ENCODE data around the gene SERGEF.

The SERGEF gene

DNA sequence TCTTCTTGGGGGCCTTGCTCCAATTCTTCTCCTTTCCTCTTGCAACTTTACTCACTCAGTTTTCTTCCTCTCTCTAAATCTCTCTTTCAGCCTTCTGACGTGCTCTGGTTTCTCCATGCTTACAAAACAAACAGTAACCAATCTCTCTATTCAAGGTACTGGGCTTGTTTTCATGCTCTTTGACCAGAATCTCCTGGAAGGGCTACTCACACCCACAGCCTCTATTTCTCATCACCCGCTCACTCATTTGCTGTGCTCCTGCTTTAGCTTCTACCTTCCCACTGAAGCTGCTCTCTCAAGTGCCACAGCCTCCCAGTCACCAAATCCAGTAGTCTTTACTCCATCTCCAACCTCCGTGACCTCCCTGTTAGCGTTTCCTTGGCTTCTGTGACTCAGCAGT, 60.4 kb downstream of the SERGEF start:
- no peak for DNase-seq (ENCODE audit: low read depth)

DNA sequence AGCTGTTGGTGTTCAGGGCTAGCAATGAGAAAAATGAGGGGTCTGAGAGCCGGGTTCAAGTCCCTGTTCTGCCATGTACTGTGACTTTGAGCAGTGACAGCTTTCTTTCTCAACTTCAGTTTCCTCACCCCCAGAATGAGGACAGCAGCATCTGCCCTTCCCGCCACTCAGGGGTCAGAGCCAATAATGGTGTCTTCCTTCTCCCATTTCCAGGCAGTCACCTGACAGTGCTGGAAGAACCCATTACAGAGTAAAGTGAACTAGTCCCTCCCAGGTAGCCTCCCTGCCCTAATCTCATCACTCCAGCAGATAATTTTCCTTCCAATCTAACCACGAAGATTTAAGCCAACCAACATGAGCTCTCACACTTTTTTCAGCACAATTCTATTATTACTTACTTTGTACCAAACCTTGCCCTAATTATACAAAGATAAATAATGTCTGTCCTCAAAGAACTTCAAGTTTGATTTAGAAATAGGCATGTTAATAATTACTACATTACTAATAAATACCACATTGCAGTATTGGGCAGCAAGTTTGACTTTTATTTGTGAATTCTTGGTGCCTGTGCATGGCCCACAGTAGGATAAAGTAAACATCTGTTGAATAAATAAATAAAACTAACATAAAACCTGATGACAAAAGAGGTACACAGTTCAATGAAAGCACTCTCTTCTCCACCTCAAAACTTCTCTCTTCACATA, 61.0 kb downstream of the SERGEF start:
- DNase-seq (ENCODE audit: low read depth), result no peak

DNA sequence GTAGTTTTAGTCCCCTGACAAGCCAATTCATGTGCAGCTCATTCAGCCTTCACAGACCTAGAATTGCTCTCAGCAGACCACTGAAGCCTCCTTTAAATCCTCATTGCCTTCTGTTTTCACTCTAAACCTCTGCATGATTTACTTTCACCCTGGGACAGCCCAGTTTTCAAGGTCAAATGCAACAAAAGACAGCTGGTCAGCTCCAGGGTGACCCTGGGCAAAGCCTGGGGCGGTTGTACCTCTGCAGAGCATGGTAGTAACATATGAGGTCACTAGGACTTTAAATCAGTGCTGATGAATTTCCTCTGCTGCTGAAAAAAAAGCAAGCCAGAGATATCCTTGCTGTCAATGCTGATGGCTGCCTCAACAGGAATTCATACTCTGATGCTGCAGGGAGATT, 62.2 kb downstream of the SERGEF start:
- DNase-seq (ENCODE audit: low read depth), result no peak

DNA sequence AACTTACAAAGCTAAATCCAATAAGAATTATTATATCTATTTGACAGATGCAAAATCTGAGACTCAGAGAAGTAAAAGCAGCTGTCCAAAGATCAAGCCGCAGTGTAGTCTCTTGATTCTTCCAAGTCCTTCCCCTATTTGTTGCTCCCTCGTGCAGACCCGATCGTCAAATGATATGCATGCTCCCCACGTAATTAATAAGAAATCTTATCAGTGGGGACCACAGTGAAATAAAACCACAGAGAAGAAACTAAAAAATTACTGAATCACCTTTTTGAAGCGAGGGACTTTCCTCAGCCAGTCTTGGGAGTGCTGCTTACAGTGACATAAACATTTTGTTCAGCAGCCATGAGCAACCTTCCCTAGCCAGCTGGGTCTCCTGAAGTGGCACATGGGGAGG, 64.6 kb downstream of the SERGEF start:
- no peak for DNase-seq (ENCODE audit: low read depth)

DNA sequence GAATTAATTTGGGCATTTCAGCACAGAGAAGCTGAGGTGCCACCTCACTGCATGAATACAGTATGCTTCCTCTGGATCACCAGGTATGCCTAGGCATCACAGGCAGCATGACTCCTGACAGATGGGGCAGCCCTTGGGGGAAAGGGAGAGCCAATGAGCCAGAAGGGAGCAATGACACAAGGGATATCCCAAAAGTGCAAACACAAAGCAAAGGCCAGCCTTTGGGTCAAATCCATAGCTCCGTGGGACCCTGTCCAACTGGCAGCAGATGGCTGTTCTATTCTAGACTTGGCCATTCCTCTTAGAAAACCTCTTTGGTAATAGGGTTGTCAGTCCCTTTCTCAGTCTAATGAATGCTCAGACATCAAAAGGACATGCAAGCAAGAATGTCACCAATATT, 73.3 kb downstream of the SERGEF start:
- no peak for DNase-seq (ENCODE audit: low read depth)

DNA sequence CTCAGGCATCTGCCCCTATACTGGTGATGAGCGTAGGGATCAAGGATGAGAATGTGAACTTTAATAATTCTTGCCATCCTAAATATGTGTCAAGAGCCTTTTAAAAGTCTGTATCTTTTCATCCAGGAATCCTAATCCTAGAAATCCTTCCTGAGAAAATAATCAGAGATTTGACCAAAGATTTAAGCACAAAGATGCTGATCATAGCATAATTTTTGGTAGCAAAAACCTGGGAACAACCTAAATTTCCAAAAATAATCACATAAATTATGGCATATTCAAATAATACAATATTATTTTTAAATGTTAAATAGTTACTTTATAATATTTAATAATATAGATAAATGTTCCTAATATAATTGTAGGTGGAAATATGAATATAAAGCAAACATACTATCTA, 76.1 kb downstream of the SERGEF start:
- DNase-seq (ENCODE audit: low read depth), result no peak

DNA sequence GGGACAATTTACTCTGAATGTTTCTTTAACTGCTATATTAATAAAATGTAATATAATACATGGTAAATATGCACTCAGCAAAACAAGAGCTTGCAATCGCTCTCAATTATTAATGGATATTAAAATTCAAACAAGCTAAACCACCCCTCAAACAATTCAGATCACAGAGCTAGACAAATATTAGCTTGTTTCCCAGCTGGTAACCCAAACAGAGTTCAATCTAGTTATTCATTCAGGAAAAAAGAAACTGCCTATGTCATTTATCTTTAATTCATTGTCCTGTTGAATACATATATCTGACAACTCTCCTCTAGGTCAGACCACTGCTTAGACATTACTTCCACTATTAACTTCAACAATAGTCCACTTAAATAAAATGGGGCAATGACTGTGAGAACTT, 78.7 kb downstream of the SERGEF start:
- DNase-seq (ENCODE audit: low read depth), result no peak

DNA sequence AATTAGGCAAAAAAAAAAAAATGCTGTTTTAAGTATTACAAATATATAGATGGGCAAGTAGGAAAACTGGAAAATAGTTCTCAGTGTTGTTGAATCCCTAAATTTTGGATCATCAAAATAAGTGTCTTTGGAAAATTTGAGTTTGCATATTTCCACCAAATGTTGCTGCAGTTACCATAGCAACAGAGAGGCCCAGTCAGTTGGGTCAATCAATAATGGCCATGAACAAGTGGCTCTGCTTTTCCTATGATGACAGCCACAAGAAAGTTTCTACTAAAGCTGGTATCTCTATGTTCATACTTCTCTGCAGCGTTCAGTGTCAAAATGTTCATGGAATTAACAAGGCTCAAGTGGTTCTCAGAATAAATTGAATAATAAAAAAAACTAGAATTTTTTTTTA, 79.1 kb downstream of the SERGEF start:
- no peak for DNase-seq (ENCODE audit: low read depth)

DNA sequence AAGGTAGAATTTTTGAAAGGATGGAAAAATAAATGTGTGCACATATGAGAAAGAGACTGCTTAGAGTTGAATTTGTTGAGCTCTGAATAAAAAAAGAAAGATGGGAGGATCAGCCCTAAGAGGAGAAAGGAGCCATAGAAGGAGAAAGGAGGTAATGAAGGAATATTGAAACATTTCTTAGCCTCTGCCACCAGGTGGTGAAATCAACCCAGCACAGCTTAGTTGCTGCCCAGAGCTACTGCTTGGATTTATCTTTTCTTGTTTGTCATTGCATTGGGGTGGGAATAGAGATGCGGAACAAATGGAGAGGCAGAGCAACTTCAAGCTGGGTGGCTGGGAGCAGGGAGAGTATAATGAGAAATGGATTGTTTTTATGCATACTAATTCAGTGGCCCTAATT, 80.4 kb downstream of the SERGEF start:
- no peak for DNase-seq (ENCODE audit: low read depth)

DNA sequence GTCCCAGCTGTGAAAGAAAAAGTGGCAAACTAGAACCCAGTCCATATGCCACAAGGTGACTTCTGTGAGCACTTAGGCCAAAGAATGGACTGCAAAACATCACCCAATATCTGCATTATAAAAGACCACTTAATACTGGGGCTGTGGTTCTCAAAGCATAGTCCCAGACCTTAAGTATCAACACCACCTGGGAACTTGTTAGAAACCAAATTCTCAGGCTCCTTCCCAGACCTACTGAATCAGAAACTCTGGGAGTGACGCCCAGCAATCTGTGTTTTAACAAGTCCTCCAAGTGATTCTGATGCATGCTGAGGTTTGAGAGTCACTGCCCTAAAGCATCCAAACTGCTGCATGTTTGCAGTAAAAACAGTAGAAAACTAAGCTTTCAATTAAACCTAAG, 81.3 kb downstream of the SERGEF start:
- DNase-seq (ENCODE audit: low read depth), result no peak

DNA sequence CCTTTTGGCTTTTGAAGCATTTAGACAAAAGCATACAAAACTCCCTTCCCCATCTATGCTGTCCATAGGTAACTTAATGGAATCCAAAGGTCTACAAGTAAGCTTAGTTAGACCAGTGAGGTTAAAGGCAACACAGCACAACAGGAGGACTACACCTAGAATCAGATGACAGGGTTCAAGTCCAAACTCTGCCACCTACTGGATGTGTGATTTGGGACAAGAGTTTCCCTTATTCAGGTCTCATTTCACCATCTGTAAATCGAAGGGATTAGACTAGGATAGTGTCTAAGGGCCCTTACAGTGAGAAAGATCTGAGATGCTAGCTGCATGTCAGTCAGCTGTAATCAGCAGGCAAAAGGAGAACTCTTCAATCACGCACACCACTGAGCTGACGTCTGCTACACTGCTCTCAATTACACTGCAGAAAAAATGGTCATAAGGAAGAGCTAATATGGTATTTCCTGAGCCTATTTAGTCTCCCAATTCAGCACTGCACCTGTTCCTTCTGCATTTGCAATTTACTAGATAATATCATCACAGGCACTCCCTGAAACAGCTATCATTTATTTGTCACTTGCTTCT, 82.2 kb downstream of the SERGEF start:
- no peak for DNase-seq (ENCODE audit: low read depth)

DNA sequence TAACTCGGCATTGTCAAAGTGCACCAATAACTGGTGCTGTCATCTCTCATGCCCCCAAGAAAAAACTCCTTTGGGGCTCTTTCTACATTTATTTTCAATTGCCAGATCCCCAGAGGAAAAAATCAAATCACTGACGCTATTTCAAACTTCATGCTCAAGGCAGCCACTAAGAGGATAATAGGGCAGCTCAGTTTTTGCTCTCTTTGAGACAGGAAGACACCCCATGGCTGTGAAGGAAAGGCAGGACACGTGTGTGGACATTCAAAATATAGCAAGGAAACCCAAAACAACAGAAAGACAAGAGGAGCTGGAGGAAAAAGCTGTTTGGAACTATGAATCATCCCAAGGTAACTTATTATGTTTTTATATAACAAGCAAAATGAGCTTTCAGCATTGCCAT, 83.7 kb downstream of the SERGEF start:
- DNase-seq (ENCODE audit: low read depth), result no peak

DNA sequence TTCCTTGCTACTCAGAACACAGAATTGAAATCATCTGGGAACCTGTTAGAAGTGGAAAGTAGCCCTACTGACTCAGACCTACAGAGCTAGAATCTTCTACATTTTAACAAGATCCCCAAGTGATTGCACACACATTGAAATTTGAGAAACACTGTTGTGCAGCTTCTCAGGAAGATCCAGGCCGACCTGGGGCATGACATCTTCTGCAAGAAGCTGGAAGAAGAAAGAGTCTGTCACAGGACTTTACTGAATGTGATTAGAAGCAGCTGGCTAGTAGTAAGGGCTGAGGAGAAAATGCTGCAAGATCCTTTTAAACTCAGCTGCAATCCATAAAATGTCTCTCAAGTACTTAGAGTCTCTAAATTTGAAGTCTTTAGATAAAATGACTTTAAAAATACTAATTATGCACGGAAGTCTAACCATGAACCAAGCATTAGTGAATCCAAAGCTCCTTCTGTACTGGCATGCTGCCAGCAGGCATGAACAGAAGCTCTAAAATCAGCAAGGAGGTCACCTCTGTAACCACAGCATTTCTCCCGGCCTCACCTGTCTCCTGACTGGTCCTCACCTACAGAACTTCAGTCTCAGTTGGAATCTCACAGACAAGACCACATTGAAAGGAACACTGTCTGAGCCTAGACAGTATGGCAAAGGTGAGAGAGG, 85.0 kb downstream of the SERGEF start:
- DNase-seq (ENCODE audit: low read depth), result peak; percentile 48

DNA sequence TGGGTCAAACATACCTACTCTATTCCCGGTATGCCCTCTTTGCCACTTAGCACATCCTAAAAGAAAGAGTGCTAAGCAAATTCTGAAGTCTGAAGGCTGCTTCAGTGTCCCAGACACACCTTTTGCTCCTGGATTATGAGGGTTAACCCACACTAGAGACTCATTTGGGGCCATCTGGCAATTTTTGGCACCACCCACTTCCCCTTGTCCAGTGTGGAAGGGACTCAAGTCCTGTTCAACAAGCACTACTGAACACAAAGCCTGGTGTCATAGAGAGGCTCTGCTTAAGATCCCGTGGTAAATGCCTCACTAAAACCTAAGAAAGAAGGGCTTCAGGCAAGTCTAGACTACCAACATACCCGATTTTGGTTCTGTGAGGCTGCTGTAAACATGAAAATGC, 85.8 kb downstream of the SERGEF start:
- no peak for DNase-seq (ENCODE audit: low read depth)

DNA sequence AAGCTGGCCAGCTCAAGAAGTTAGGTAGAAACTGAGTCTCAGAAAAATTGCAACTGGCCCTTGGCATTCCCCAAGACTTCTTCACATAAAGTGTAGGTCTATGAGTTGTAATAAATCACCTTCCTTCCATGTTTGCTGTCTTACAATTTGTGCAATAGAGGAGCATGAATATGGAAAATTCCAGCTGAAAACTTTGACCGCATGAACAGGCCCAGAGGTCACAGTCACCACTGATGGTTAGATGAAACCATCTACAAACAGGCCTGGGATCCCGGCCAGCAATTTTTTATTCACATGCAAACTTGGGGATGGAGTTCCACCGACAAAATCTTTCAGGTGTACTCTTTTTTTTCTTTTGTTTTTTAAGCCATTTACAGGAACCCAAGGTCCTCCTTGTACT, 88.1 kb downstream of the SERGEF start:
- no peak for DNase-seq (ENCODE audit: low read depth)

DNA sequence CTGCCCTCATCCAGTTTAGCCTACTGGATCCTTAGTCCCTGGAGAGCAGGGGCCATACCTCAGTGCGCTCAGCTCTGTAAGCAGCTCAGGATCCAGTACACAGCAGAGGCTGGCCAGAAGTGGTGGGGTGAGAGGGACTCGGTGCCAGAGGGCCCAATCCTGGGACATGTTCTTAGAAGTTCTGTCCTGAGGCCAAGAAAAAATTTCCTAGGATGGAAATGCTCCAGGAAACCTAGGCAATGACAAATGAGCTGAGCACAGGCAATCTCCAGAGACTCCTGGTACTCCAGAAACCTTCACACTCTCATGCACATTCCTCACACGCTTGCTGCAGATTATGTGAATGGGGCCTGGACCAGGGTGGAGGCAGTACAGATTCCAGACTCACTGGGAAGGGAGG, 89.6 kb downstream of the SERGEF start:
- DNase-seq (ENCODE audit: low read depth), result no peak

DNA sequence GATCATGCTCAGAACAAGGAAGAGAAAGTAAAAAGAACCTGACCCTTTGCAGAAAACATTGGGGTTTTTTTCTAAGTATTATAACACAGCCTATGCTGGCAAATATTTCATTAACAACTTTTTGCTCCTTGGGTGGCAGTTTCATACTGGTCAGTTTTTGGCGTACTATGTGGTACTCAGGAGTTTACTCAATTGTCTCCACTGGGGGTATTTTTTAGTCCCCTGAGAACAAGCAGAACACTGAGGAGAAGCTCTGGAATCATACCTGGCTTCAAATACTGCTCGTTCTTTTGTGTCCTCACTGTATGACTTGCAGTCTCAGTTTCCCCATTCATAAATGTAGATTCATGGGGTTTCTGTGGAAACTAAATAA, 90.4 kb downstream of the SERGEF start:
- no peak for DNase-seq (ENCODE audit: low read depth)

DNA sequence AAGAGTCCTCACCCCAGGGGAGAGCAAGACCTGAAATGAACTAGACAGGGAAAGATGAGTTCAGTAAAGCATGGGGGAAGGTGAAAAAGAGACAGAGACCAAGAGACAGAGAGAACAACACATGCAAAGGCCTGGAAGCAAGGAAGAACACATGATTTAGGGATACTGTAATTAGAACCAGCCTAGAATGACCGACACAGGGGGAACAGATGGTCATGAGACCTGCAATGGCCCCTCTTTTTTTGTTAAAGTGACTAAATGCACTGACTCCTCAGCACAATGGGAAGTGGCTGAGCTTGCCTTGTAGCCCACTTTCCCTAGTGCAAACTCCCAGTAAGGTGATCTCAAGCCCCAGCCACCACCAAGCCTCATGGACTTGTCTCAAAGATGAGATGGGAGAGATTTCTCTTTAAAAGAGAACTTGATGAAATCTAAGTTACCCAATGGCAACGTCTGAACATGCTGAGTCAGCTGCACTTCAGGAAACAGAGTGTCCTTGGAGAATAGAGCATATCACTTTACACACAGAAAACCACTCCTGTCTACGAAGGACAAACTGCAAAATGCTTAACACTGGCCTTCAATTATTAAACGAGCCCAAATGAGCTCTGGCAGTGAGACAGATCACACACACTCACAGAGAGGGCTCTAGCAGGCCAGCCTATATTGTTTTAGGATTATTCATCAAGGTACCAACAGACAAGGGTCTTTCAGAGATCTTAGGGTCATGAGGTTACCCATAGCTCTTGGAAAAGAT, 91.0 kb downstream of the SERGEF start:
- DNase-seq (ENCODE audit: low read depth), result no peak

DNA sequence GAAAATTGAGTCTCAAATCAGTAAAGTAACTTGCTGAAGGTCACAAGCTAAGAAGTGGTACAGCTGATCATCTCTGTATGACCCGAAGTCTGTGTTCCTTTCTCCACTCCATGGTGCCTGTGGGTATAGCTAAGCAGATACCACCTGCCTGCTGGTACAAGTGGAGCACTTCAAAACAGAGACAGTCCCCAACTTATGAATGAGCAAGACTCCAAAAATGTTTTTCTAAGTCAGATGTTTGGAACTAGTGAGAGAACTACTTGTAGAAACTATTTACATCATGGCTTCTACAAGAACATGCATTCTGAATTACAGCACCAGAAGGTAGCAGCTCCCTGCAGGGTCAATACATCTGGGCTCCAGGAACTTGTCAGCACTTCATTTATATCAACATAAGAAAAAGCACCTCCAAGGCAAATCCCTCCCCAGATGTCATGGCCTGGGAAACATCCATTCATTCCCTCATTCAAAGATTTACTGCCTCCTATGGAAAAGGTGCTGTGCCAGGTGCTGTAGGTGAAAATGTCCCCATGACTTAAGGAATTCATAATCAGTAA, 94.7 kb downstream of the SERGEF start:
- DNase-seq (ENCODE audit: low read depth), result no peak

DNA sequence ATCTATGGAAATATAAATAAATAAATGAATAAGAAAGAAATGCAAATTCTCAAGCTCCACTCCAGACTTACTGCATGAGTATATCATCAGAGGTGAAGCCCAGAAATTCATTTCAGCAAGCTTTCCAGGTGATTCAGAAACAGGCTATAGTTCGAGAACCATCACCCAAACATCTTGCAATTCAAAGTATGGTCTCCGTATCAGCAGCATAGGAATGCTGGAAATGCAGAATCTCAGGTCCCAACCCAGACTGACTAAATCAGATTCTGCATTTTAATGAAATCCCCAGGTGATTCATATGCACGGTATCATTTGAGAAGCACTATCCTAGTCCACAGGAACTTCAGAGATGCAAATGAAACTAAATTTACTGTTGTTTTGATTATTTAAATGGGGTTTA, 95.3 kb downstream of the SERGEF start:
- DNase-seq (ENCODE audit: low read depth), result no peak

DNA sequence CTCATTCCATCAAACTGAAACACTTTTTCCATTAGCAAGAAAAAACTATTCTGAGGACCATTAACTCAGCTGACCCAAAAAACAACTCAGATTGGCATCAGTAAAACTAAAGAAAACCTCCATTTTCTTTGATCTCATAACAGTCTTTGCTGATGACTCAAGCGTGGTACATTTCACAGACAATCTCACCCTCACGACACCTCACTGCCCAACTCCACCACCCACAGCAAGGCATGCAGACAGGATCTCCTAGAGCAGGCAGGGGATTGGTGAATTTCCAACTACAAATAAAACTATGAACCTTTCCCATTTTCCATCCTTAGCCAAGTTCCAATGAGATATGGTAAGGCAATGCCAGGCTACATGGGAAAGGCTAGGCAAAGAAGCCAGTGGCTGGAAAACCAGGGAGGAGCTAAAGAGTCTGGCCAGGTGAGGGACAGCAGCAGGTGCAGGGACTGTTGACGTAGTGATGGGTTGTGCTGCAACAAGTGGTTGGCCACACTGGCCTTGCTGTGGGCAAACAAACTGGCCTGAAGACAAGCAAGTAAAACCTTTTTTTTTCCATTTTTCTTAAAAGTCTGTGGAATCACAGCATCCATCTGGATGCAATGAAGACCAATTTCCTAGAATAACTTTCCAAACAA, 97.2 kb downstream of the SERGEF start:
- DNase-seq (ENCODE audit: low read depth), result peak; percentile 11

DNA sequence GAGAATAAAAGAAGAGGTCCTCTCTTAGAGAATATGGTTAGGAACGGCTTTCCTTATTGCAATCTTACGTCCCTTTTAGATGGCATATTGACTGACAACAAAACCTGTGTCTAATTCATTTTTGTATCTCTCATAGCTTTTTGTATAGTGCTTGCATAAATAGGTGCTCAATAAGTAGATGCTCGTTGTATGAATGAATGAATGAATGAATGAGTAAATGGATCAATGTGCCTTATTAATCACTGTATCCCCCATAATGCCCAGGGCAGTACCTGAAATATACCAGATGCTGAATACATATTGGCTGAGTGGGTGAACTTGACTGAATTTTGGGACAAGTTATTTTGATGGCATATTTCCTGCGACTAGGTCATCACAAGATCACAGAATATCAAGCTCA, 97.9 kb downstream of the SERGEF start:
- no peak for DNase-seq (ENCODE audit: low read depth)
